Upper lobe of left lung (tissue), 4 donors: ENCODE data around the gene MICAL2.

Source experiments
- CTCF ChIP-seq, 6 experiments: fragments of 450-650 bp in 4 of 6; fragments of 200-600 bp in 2 of 6; sonication (generic) in 2 of 6; IDR thresholded peaks; one replicate each; pipeline ENCODE4 v1.5.1; 2016 to 2019; ENCODE audit warnings: antibody characterized with exemption in 6 of 6
- EP300 ChIP-seq, 4 donors: sonication (generic); formaldehyde crosslinking; IDR thresholded peaks; one replicate each; pipeline ENCODE4 v1.5.1; 2017; ENCODE audit warnings: antibody characterized with exemption in 4 of 4, control low read depth in 2 of 4
- POLR2A ChIP-seq, 4 donors: fragments of 450-650 bp; IDR thresholded peaks; one replicate each; pipeline ENCODE4 v1.5.1; 2016 to 2017; ENCODE audit warnings: antibody characterized with exemption in 4 of 4, mild to moderate bottlenecking in 2 of 4
- POLR2AphosphoS5 ChIP-seq, 2 donors: sonication (generic); formaldehyde crosslinking; IDR thresholded peaks; one replicate each; pipeline ENCODE4 v1.5.1; 2017; ENCODE audit warnings: antibody characterized with exemption in 2 of 2

- TF ChIP-seq CTCF (IDR thresholded peaks at IDR 0.05) (no peak), POLR2A (IDR thresholded peaks at IDR 0.05) (no peak), POLR2AphosphoS5 (IDR thresholded peaks at IDR 0.05) (no peak), EP300 (IDR thresholded peaks at IDR 0.05) (no peak)
Observed at GRCh38 chr11:12266132-12266531, 155.7 kb downstream of the MICAL2 start.
